SK-N-SH treated with all-trans-retinoic acid at 6 μM for 48 hours (cell line): Measurements from ENCODE around the gene SLC38A10.

Source experiments
- ATAC-seq: fragments of 200-7000 bp; cut with Tn5 transposase; 3 replicates; pipeline ENCODE4 v1.9.1; 2020; ENCODE audit warnings: mild to moderate bottlenecking, moderate library complexity
- BACH2 ChIP-seq: fragments of 250-450 bp; sonication (Bioruptor Pico); IDR thresholded peaks from 2 replicates; pipeline ENCODE4 v1.9.0; 2021; ENCODE audit warnings: mild to moderate bottlenecking, borderline replicate concordance
- CSDC2 ChIP-seq: fragments of 250-450 bp; sonication (Bioruptor Pico); IDR thresholded peaks from 2 replicates; pipeline ENCODE4 v1.5.0; 2020; ENCODE audit warnings: mild to moderate bottlenecking, moderate library complexity
- ESRRG ChIP-seq: fragments of 250-450 bp; sonication (Bioruptor Pico); IDR thresholded peaks from 2 replicates; pipeline ENCODE4 v1.6.1; 2021; ENCODE audit warnings: mild to moderate bottlenecking
- GLIS3 ChIP-seq: fragments of 250-450 bp; sonication (Bioruptor Pico); IDR thresholded peaks from 2 replicates; pipeline ENCODE4 v1.5.0; 2020; ENCODE audit warnings: mild to moderate bottlenecking, moderate library complexity
- OSR1 ChIP-seq: fragments of 250-450 bp; sonication (Bioruptor Pico); IDR thresholded peaks from 2 replicates; pipeline ENCODE4 v1.8.0; 2022; ENCODE audit warnings: moderate library complexity, mild to moderate bottlenecking, inconsistent platforms
- PPARA ChIP-seq: fragments of 250-450 bp; sonication (Bioruptor Pico); IDR thresholded peaks from 2 replicates; pipeline ENCODE4 v1.5.0; 2020; ENCODE audit warnings: mild to moderate bottlenecking, borderline replicate concordance
- RARB ChIP-seq: fragments of 250-450 bp; sonication (Bioruptor Pico); IDR thresholded peaks from 2 replicates; pipeline ENCODE4 v1.8.0; 2021; ENCODE audit warnings: mild to moderate bottlenecking, moderate library complexity
- SNAI2 ChIP-seq: fragments of 250-450 bp; sonication (Bioruptor Pico); IDR thresholded peaks from 2 replicates; pipeline ENCODE4 v1.5.0; 2020; ENCODE audit warnings: mild to moderate bottlenecking, moderate library complexity
- TOX ChIP-seq: fragments of 250-450 bp; sonication (Bioruptor Pico); IDR thresholded peaks from 2 replicates; pipeline ENCODE4 v1.8.0; 2021; ENCODE audit warnings: mild to moderate bottlenecking, moderate library complexity, borderline replicate concordance
- ZC3H10 ChIP-seq: fragments of 250-450 bp; sonication (Bioruptor Pico); IDR thresholded peaks from 2 replicates; pipeline ENCODE4 v1.5.1; 2021; ENCODE audit warnings: mild to moderate bottlenecking, moderate library complexity
- ZFP3 ChIP-seq: fragments of 250-450 bp; sonication (Bioruptor Pico); IDR thresholded peaks from 2 replicates; pipeline ENCODE4 v1.5.0; 2020; ENCODE audit warnings: mild to moderate bottlenecking, moderate library complexity
- ZFP30 ChIP-seq: fragments of 450-650 bp; formaldehyde crosslinking; IDR thresholded peaks from 2 replicates; pipeline ENCODE4 v1.5.0; 2022; ENCODE audit warnings: mild to moderate bottlenecking, moderate library complexity
- ZNF565 ChIP-seq: fragments of 450-650 bp; formaldehyde crosslinking; conservative IDR thresholded peaks from 2 replicates; pipeline ENCODE4 v1.5.0; 2020; ENCODE audit warnings: low read depth, mild to moderate bottlenecking, moderate library complexity
- ZNF70 ChIP-seq: fragments of 450-650 bp; formaldehyde crosslinking; IDR thresholded peaks from 2 replicates; pipeline ENCODE4 v1.5.0; 2020; ENCODE audit warnings: mild to moderate bottlenecking, moderate library complexity
- ZNF8 ChIP-seq: fragments of 450-650 bp; formaldehyde crosslinking; IDR thresholded peaks from 2 replicates; pipeline ENCODE4 v1.5.0; 2020; ENCODE audit warnings: mild to moderate bottlenecking, moderate library complexity
- TF ChIP-seq, protein P1 (sequence below): fragments of 250-450 bp; sonication (Bioruptor Pico); IDR thresholded peaks from 2 replicates; pipeline ENCODE4 v1.8.0; 2020; ENCODE audit warnings: mild to moderate bottlenecking, moderate library complexity, borderline replicate concordance
- TF ChIP-seq, protein P2 (sequence below): fragments of 250-450 bp; sonication (Bioruptor Pico); IDR thresholded peaks from 2 replicates; pipeline ENCODE4 v1.5.1; 2021; ENCODE audit warnings: mild to moderate bottlenecking, moderate library complexity
- TF ChIP-seq, protein P3 (sequence below): fragments of 250-450 bp; sonication (Bioruptor Pico); IDR thresholded peaks from 2 replicates; pipeline ENCODE4 v1.5.1; 2020; ENCODE audit warnings: low read depth, mild to moderate bottlenecking, moderate library complexity
- TF ChIP-seq, protein P4 (sequence below): fragments of 250-450 bp; sonication (Bioruptor Pico); IDR thresholded peaks from 2 replicates; pipeline ENCODE4 v1.5.0; 2020; ENCODE audit warnings: mild to moderate bottlenecking, moderate library complexity
- TF ChIP-seq, protein P5 (sequence below): fragments of 250-450 bp; sonication (Bioruptor Pico); IDR thresholded peaks from 2 replicates; pipeline ENCODE4 v1.8.0; 2021; ENCODE audit warnings: low read depth, mild to moderate bottlenecking, moderate library complexity, borderline replicate concordance

SLC38A10 gene

DNA sequence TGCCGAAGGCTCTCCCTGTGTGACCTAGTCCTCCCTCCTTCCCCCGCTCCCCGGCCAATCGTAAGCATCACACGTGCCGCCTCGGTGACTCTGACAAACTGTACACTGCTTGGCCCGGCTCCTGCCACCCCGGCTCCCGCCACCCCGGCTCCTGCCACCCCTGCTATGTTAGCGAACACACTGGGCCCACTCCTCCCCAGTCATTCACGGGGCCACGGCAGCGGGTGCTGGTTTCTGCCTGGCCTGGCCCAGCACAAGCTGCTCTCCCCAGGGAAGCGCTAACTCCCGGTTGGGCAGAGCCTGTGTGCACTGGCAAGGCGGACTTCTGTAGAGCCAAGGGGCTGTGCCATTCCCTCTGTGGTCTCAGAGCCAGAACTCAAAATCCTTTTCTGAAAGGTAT lies 34.0 kb downstream of the SLC38A10 start (continued):
- TF ChIP-seq, protein P1, sequence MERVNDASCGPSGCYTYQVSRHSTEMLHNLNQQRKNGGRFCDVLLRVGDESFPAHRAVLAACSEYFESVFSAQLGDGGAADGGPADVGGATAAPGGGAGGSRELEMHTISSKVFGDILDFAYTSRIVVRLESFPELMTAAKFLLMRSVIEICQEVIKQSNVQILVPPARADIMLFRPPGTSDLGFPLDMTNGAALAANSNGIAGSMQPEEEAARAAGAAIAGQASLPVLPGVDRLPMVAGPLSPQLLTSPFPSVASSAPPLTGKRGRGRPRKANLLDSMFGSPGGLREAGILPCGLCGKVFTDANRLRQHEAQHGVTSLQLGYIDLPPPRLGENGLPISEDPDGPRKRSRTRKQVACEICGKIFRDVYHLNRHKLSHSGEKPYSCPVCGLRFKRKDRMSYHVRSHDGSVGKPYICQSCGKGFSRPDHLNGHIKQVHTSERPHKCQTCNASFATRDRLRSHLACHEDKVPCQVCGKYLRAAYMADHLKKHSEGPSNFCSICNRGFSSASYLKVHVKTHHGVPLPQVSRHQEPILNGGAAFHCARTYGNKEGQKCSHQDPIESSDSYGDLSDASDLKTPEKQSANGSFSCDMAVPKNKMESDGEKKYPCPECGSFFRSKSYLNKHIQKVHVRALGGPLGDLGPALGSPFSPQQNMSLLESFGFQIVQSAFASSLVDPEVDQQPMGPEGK, result no peak
- TF ChIP-seq, protein P2, sequence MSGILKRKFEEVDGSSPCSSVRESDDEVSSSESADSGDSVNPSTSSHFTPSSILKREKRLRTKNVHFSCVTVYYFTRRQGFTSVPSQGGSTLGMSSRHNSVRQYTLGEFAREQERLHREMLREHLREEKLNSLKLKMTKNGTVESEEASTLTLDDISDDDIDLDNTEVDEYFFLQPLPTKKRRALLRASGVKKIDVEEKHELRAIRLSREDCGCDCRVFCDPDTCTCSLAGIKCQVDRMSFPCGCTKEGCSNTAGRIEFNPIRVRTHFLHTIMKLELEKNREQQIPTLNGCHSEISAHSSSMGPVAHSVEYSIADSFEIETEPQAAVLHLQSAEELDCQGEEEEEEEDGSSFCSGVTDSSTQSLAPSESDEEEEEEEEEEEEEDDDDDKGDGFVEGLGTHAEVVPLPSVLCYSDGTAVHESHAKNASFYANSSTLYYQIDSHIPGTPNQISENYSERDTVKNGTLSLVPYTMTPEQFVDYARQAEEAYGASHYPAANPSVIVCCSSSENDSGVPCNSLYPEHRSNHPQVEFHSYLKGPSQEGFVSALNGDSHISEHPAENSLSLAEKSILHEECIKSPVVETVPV (CRISPR knock-in tag), result no peak
- no peak for TF ChIP-seq CSDC2 (CRISPR knock-in tag)
- TF ChIP-seq ZNF70 (CRISPR knock-in tag), result no peak
- TF ChIP-seq BACH2, result no peak
- no peak for TF ChIP-seq PPARA (CRISPR knock-in tag)
- TF ChIP-seq, protein P3, sequence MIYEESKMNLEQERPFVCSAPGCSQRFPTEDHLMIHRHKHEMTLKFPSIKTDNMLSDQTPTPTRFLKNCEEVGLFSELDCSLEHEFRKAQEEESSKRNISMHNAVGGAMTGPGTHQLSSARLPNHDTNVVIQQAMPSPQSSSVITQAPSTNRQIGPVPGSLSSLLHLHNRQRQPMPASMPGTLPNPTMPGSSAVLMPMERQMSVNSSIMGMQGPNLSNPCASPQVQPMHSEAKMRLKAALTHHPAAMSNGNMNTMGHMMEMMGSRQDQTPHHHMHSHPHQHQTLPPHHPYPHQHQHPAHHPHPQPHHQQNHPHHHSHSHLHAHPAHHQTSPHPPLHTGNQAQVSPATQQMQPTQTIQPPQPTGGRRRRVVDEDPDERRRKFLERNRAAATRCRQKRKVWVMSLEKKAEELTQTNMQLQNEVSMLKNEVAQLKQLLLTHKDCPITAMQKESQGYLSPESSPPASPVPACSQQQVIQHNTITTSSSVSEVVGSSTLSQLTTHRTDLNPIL (CRISPR knock-in tag), result no peak
- no peak for TF ChIP-seq RARB (CRISPR knock-in tag)
- TF ChIP-seq ZFP30 (CRISPR knock-in tag), result no peak
- no peak for TF ChIP-seq SNAI2 (CRISPR knock-in tag)
- TF ChIP-seq, all 23 proteins: peak for 0

DNA sequence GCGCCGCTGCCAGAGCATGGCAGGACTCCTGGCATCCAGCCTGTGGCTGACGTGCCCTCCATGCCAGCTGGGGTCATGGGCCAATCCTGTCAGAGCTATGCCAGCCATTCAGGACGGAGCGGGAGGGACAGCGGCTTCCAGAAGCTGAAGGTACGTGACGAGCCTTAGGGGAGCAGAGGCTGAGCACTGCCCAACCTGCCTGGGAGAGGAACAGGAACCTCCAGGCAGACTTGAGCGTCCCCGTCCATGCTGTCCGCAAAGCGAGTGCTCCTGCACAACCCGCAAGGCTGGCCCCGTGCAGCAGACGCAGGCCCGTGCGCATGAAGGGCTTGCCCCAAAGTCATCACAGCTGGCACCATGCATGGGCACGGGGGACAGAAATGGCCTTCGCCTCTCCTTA lies 34.5 kb downstream of the SLC38A10 start:
- ATAC-seq, result no peak
- TF ChIP-seq, protein P4, sequence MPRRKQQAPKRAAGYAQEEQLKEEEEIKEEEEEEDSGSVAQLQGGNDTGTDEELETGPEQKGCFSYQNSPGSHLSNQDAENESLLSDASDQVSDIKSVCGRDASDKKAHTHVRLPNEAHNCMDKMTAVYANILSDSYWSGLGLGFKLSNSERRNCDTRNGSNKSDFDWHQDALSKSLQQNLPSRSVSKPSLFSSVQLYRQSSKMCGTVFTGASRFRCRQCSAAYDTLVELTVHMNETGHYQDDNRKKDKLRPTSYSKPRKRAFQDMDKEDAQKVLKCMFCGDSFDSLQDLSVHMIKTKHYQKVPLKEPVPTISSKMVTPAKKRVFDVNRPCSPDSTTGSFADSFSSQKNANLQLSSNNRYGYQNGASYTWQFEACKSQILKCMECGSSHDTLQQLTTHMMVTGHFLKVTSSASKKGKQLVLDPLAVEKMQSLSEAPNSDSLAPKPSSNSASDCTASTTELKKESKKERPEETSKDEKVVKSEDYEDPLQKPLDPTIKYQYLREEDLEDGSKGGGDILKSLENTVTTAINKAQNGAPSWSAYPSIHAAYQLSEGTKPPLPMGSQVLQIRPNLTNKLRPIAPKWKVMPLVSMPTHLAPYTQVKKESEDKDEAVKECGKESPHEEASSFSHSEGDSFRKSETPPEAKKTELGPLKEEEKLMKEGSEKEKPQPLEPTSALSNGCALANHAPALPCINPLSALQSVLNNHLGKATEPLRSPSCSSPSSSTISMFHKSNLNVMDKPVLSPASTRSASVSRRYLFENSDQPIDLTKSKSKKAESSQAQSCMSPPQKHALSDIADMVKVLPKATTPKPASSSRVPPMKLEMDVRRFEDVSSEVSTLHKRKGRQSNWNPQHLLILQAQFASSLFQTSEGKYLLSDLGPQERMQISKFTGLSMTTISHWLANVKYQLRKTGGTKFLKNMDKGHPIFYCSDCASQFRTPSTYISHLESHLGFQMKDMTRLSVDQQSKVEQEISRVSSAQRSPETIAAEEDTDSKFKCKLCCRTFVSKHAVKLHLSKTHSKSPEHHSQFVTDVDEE (CRISPR knock-in tag), result no peak
- TF ChIP-seq ZNF8 (CRISPR knock-in tag), result no peak
- TF ChIP-seq TOX (CRISPR knock-in tag), result no peak
- TF ChIP-seq ESRRG (CRISPR knock-in tag), result no peak
- TF ChIP-seq ZFP3 (CRISPR knock-in tag), result no peak
- TF ChIP-seq, protein P5, sequence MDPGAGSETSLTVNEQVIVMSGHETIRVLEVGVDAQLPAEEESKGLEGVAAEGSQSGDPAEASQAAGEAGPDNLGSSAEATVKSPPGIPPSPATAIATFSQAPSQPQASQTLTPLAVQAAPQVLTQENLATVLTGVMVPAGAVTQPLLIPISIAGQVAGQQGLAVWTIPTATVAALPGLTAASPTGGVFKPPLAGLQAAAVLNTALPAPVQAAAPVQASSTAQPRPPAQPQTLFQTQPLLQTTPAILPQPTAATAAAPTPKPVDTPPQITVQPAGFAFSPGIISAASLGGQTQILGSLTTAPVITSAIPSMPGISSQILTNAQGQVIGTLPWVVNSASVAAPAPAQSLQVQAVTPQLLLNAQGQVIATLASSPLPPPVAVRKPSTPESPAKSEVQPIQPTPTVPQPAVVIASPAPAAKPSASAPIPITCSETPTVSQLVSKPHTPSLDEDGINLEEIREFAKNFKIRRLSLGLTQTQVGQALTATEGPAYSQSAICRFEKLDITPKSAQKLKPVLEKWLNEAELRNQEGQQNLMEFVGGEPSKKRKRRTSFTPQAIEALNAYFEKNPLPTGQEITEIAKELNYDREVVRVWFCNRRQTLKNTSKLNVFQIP (CRISPR knock-in tag), result no peak
- TF ChIP-seq, protein P1, result no peak
- TF ChIP-seq ZNF565, result no peak
- no peak for TF ChIP-seq CSDC2 (CRISPR knock-in tag)
- no peak for TF ChIP-seq GLIS3 (CRISPR knock-in tag)
- TF ChIP-seq PPARA (CRISPR knock-in tag), result no peak
- no peak for TF ChIP-seq ZFP30 (CRISPR knock-in tag)
- TF ChIP-seq, protein P3 (CRISPR knock-in tag), result no peak
- no peak for TF ChIP-seq ZNF70 (CRISPR knock-in tag)
- TF ChIP-seq OSR1, result no peak
- no peak for TF ChIP-seq ZC3H10 (CRISPR knock-in tag)
- no peak for TF ChIP-seq BACH2
